Loucy (cell line): ENCODE measurements around the gene SEMA3A.

Experiments
- H2AFZ ChIP-seq: fragments of 200-600 bp; sonication (generic); 2 replicates; pipeline ENCODE4 v1.6.0; 2016; ENCODE audit warnings: antibody characterized with exemption, mild to moderate bottlenecking, low read length, moderate library complexity
- H3F3A ChIP-seq: fragments of 200-600 bp; 2 replicates; pipeline ENCODE4 v1.6.0; 2016; ENCODE audit warnings: antibody characterized with exemption, low read depth, mild to moderate bottlenecking
- H3K27me3 ChIP-seq: fragments of 200-600 bp; sonication (generic); 2 replicates; pipeline ENCODE4 v1.6.1; 2014; ENCODE audit warnings: low read length, mild to moderate bottlenecking; ENCODE audit not compliant: insufficient read depth, poor library complexity, severe bottlenecking
- H3K36me3 ChIP-seq: fragments of 200-600 bp; sonication (generic); 2 replicates; pipeline ENCODE4 v1.6.1; 2016; ENCODE audit warnings: low read length; ENCODE audit not compliant: insufficient read depth
- H3K4me1 ChIP-seq: fragments of 200-600 bp; sonication (generic); 2 replicates; pipeline ENCODE4 v1.5.1; 2014; ENCODE audit warnings: low read length, mild to moderate bottlenecking; ENCODE audit not compliant: insufficient read depth, poor library complexity, severe bottlenecking
- H3K4me2 ChIP-seq: fragments of 200-600 bp; sonication (generic); 2 replicates; pipeline ENCODE4 v1.6.0; 2014; ENCODE audit warnings: antibody characterized with exemption, low read length, low read depth, mild to moderate bottlenecking; ENCODE audit not compliant: poor library complexity, severe bottlenecking
- H3K4me3 ChIP-seq: fragments of 200-600 bp; sonication (generic); 2 replicates; pipeline ENCODE4 v1.5.1; 2014; ENCODE audit warnings: low read length, mild to moderate bottlenecking, mixed read lengths; ENCODE audit not compliant: poor library complexity, severe bottlenecking
- H3K79me2 ChIP-seq: fragments of 200-600 bp; sonication (generic); 2 replicates; pipeline ENCODE4 v1.6.1; 2014; ENCODE audit warnings: low read length; ENCODE audit not compliant: insufficient read depth
- H3K9ac ChIP-seq: fragments of 200-600 bp; sonication (generic); 2 replicates; pipeline ENCODE4 v1.6.0; 2014; ENCODE audit warnings: mild to moderate bottlenecking, low read depth, low read length, moderate library complexity; ENCODE audit not compliant: poor library complexity, severe bottlenecking
- H3K9me2 ChIP-seq: fragments of 200-600 bp; sonication (generic); replicated peaks from 2 replicates; pipeline ENCODE4 v1.6.1; 2016; ENCODE audit warnings: low read depth, low read length, mixed read lengths
- H3K9me3 ChIP-seq: fragments of 200-600 bp; sonication (generic); 2 replicates; pipeline ENCODE4 v1.6.1; 2014; ENCODE audit warnings: mild to moderate bottlenecking, antibody characterized with exemption, low read length, low read depth; ENCODE audit not compliant: insufficient read depth
- H4K20me1 ChIP-seq: fragments of 200-600 bp; sonication (generic); 2 replicates; pipeline ENCODE4 v1.6.0; 2014; ENCODE audit warnings: antibody characterized with exemption, low read length, mild to moderate bottlenecking; ENCODE audit not compliant: insufficient read depth, poor library complexity, severe bottlenecking
- EZH2phosphoT487 ChIP-seq: fragments of 200-600 bp; IDR thresholded peaks from 2 replicates; pipeline ENCODE4 v1.6.1; 2018; ENCODE audit warnings: antibody characterized with exemption, mild to moderate bottlenecking, moderate library complexity, borderline replicate concordance
- TF ChIP-seq, protein P1 (sequence below): fragments of 200-600 bp; sonication (generic); conservative IDR thresholded peaks from 2 replicates; pipeline ENCODE4 v1.5.1; 2014; ENCODE audit warnings: mild to moderate bottlenecking, antibody characterized with exemption, low read length

Gene SEMA3A

DNA sequence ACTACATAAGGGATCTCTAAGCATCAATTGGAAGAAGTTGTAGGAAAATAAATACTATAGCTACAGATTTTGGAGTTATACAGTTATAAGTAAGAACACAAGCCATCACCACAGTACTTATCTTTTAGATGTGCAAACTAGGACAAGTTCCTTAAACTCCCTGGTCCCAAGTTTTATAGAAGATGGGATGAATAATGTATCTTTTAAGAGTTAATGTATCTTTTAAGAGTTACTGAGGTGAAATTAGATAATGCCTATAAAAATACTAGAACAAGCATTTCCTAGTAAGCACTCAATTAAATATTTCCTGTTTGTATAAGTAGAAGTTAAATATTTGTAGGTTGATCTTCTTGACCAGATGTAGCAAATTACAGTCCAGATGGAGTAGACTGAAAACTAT lies 56.8 kb downstream of the SEMA3A start:
- H3K9ac ChIP-seq, result no peak overlapping the region
- H3F3A ChIP-seq, result no peaks in the 10 kb centered on the region
- H4K20me1 ChIP-seq, result no peaks in the 10 kb centered on the region
- H3K27me3 ChIP-seq, result no peaks in the 10 kb centered on the region
- no peak overlapping the region for H3K4me2 ChIP-seq
- TF ChIP-seq, protein P1, sequence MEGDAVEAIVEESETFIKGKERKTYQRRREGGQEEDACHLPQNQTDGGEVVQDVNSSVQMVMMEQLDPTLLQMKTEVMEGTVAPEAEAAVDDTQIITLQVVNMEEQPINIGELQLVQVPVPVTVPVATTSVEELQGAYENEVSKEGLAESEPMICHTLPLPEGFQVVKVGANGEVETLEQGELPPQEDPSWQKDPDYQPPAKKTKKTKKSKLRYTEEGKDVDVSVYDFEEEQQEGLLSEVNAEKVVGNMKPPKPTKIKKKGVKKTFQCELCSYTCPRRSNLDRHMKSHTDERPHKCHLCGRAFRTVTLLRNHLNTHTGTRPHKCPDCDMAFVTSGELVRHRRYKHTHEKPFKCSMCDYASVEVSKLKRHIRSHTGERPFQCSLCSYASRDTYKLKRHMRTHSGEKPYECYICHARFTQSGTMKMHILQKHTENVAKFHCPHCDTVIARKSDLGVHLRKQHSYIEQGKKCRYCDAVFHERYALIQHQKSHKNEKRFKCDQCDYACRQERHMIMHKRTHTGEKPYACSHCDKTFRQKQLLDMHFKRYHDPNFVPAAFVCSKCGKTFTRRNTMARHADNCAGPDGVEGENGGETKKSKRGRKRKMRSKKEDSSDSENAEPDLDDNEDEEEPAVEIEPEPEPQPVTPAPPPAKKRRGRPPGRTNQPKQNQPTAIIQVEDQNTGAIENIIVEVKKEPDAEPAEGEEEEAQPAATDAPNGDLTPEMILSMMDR, result no peak
- TF ChIP-seq EZH2phosphoT487, result no peak
- H3K9me3 ChIP-seq, result no peaks in the 10 kb centered on the region
- H2AFZ ChIP-seq, result no peak overlapping the region
- H3K79me2 ChIP-seq, result no peaks in the 10 kb centered on the region
- no peaks in the 10 kb centered on the region for H3K4me1 ChIP-seq
- H3K9me2 ChIP-seq, result no peaks in the 10 kb centered on the region
- no peaks in the 10 kb centered on the region for H3K36me3 ChIP-seq
- no peak overlapping the region for H3K4me3 ChIP-seq

DNA sequence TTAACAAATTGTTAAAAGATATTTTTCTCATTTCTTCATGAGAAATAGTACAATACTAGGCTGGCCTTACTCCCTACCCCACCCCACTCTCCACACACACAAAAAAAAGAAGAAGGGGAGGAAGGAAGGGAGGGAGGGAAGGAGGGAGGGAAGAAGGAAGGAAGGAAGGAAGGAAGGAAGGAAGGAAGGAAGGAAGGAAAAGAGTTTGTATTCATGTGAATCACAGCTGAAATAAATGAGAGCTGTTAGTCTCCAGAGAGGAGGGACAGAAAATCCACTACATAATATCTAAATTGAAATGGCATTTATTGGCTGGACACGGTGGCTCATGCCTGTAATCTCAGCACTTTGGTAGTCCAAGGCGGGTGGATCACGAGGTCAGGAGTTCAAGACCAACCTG lies 57.8 kb downstream of the SEMA3A start:
- Histone ChIP-seq H3K79me2 (no peaks in the 10 kb centered on the region), H3K4me2 (no peak overlapping the region), H2AFZ (no peak overlapping the region), H3K27me3 (no peaks in the 10 kb centered on the region), H3K4me1 (no peaks in the 10 kb centered on the region), H3K36me3 (no peaks in the 10 kb centered on the region), H3K4me3 (no peak overlapping the region), H3K9me2 (no peaks in the 10 kb centered on the region), H3K9me3 (no peaks in the 10 kb centered on the region), H3K9ac (no peak overlapping the region), H4K20me1 (no peaks in the 10 kb centered on the region), H3F3A (no peaks in the 10 kb centered on the region)
- TF ChIP-seq EZH2phosphoT487, result no peak
- TF ChIP-seq, protein P1, result no peak

DNA sequence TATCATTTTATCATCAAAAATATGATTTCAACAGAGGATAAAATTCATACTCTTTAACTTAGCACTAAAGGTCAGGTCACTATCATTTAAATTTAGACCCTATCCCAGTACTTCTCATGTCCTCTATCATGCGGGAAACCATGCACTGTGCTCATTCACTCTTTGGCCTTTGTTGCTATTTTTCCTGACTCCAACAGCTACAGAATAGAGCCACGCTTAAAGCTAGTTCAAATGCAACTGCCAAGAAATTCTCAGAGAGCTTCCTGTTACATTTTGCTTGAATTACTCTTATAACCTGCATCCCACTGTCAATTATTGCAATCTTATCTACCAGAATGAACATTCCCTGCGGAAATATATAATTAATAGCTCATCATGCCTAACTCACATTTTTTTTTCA lies 58.3 kb downstream of the SEMA3A start:
- no peaks in the 10 kb centered on the region for H3K36me3 ChIP-seq
- no peaks in the 10 kb centered on the region for H3K4me1 ChIP-seq
- no peaks in the 10 kb centered on the region for H3K9me2 ChIP-seq
- H3K4me2 ChIP-seq, result no peak overlapping the region
- no peaks in the 10 kb centered on the region for H3K27me3 ChIP-seq
- no peaks in the 10 kb centered on the region for H3F3A ChIP-seq
- no peaks in the 10 kb centered on the region for H4K20me1 ChIP-seq
- H3K9me3 ChIP-seq, result no peaks in the 10 kb centered on the region
- no peak overlapping the region for H2AFZ ChIP-seq
- no peak overlapping the region for H3K9ac ChIP-seq
- no peak for TF ChIP-seq EZH2phosphoT487
- TF ChIP-seq, protein P1, result no peak
- no peaks in the 10 kb centered on the region for H3K79me2 ChIP-seq
- H3K4me3 ChIP-seq, result no peak overlapping the region
